NT2/D1 (cell line): Measurements from ENCODE around the gene PLSCR4.

Experiments
- DNase-seq: peaks from one replicate; pipeline ENCODE4 v3.0.0-alpha.2; 2011; ENCODE audit warnings: low read depth, low spot score
- H3K27me3 ChIP-seq: 2 replicates; pipeline ENCODE4 v1.6.0; 2011; ENCODE audit warnings: mild to moderate bottlenecking; ENCODE audit not compliant: insufficient read length, insufficient read depth
- H3K36me3 ChIP-seq: 2 replicates; pipeline ENCODE4 v1.6.1; 2011; ENCODE audit warnings: mild to moderate bottlenecking, low read length, mixed read lengths; ENCODE audit not compliant: insufficient read depth, insufficient read length
- H3K4me1 ChIP-seq: 2 replicates; pipeline ENCODE4 v1.5.1; 2011; ENCODE audit not compliant: insufficient read depth, insufficient read length
- H3K4me3 ChIP-seq: 2 replicates; pipeline ENCODE4 v1.5.1; 2011; ENCODE audit warnings: low read depth; ENCODE audit not compliant: insufficient read length
- H3K9ac ChIP-seq: 2 replicates; pipeline ENCODE4 v1.6.0; 2011; ENCODE audit warnings: low read depth; ENCODE audit not compliant: insufficient read length
- H3K9me3 ChIP-seq: 2 replicates; pipeline ENCODE4 v1.5.1; 2011; ENCODE audit warnings: mild to moderate bottlenecking, low read length; ENCODE audit not compliant: insufficient read depth
- SUZ12 ChIP-seq: IDR thresholded peaks from 2 replicates; pipeline ENCODE4 v1.6.1; 2011; ENCODE audit not compliant: insufficient read length, insufficient read depth; ENCODE audit errors: extremely low read depth
- YY1 ChIP-seq: IDR thresholded peaks from 2 replicates; pipeline ENCODE4 v1.6.1; 2011; ENCODE audit not compliant: insufficient read length, insufficient read depth
- ZNF274 ChIP-seq: IDR thresholded peaks from 2 replicates; pipeline ENCODE4 v1.6.1; 2011; ENCODE audit warnings: mild to moderate bottlenecking, low read depth, low read length

The PLSCR4 gene

GRCh38 chr3:146200461-146201220, 50.3 kb downstream of the PLSCR4 start:
- H3K4me1 ChIP-seq: no peaks in the 10 kb centered on the region
- H3K9me3 ChIP-seq: no peaks in the 10 kb centered on the region
- H3K36me3 ChIP-seq: no peaks in the 10 kb centered on the region
- DNase-seq: no peak
- no peak overlapping the region for H3K4me3 ChIP-seq
- H3K27me3 ChIP-seq: no peaks in the 10 kb centered on the region
- TF ChIP-seq YY1 (no peak), SUZ12 (no peak), ZNF274 (no peak)
- H3K9ac ChIP-seq: no peak overlapping the region

GRCh38 chr3:146199762-146200161, 51.1 kb downstream of the PLSCR4 start:
- no peaks in the 10 kb centered on the region for H3K36me3 ChIP-seq
- H3K4me1 ChIP-seq: no peaks in the 10 kb centered on the region
- no peak for DNase-seq
- no peak overlapping the region for H3K4me3 ChIP-seq
- H3K27me3 ChIP-seq: no peaks in the 10 kb centered on the region
- H3K9ac ChIP-seq: no peak overlapping the region
- H3K9me3 ChIP-seq: no peaks in the 10 kb centered on the region
- TF ChIP-seq SUZ12 (no peak), ZNF274 (no peak), YY1 (no peak)

DNA sequence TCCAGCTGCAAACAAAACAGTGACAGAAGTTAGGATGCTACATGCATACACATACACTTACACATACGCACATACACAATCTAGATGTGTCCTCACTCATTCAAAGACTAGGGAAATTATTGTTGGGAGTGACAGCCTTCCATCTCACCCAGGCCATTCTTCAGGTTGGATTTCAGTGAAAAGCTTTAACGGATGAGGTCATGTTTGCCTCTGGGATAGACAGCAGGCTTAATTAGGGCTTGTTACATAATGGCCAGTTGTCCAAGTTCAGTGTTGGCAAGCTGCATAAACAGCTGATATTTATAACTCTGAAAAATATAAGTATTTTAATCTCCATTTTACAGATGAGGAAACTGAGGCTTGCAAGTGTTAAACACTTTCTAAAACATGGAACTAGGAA, 54.1 kb downstream of the PLSCR4 start:
- no peaks in the 10 kb centered on the region for H3K9me3 ChIP-seq
- no peaks in the 10 kb centered on the region for H3K36me3 ChIP-seq
- TF ChIP-seq YY1: no peak
- no peak for TF ChIP-seq SUZ12
- no peak for TF ChIP-seq ZNF274
- H3K27me3 ChIP-seq: no peaks in the 10 kb centered on the region
- H3K4me3 ChIP-seq: no peak overlapping the region
- H3K9ac ChIP-seq: no peak overlapping the region
- H3K4me1 ChIP-seq: no peaks in the 10 kb centered on the region
- no peak for DNase-seq

- Histone ChIP-seq H3K27me3 (no peaks in the 10 kb centered on the region), H3K4me3 (no peak overlapping the region), H3K4me1 (no peaks in the 10 kb centered on the region), H3K36me3 (no peaks in the 10 kb centered on the region), H3K9ac (no peak overlapping the region), H3K9me3 (no peaks in the 10 kb centered on the region)
- no peak for TF ChIP-seq YY1
- no peak for DNase-seq
These were observed 55.3 kb downstream of the PLSCR4 start for GRCh38 chr3:146195605-146196004.

DNA sequence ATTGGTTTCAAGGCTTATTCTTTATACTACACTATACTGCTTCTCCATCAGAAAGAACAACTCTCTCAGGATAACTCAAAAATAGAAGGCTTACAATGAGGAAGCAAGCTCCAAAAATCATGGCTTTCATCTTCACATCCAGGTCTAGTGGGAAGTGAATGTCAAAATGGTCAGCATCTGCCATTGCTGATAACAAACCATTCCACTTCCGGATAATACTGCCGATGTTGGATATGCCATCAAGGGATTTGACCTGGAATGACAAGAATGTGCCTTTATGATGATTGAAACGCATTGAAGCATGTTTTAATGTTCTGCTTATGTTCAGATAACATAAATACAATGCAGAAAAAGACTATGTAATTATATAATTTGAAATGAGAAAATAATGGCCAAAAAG, 55.9 kb downstream of the PLSCR4 start:
- H3K36me3 ChIP-seq: no peaks in the 10 kb centered on the region

DNA sequence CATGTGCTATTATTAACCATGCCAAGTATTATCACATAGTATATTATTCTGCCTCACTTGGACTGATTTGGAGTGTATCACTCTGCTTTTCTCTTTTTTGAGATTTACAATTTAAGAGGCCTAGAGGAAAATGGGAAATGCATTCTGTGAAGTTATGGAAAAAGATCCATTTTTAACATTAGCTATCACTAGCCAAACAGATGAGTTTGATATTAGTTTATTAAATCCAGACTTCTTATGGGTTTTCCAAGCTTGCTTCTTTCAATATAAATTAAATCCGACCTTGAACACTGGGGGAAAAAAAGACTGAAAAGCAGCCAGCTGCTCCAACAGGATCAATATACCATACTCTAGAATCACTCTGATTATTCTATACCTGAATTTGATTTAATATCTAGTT, 59.9 kb downstream of the PLSCR4 start:
- no peak overlapping the region for H3K4me3 ChIP-seq
- H3K9me3 ChIP-seq: no peaks in the 10 kb centered on the region
- no peaks in the 10 kb centered on the region for H3K4me1 ChIP-seq
- H3K27me3 ChIP-seq: no peaks in the 10 kb centered on the region
- TF ChIP-seq SUZ12: no peak
- TF ChIP-seq ZNF274: no peak
- TF ChIP-seq YY1: no peak
- no peaks in the 10 kb centered on the region for H3K36me3 ChIP-seq
- H3K9ac ChIP-seq: no peak overlapping the region
- DNase-seq: no peak

More for the DNA sequence above, 55.9 kb downstream of the PLSCR4 start:
- Histone ChIP-seq H3K9me3 (no peaks in the 10 kb centered on the region), H3K27me3 (no peaks in the 10 kb centered on the region), H3K4me3 (no peak overlapping the region), H3K4me1 (no peaks in the 10 kb centered on the region), H3K9ac (no peak overlapping the region)
- TF ChIP-seq ZNF274: no peak
- TF ChIP-seq SUZ12: no peak
- no peak for TF ChIP-seq YY1
- no peak for DNase-seq

- Histone ChIP-seq H3K4me1 (no peaks in the 10 kb centered on the region), H3K27me3 (no peaks in the 10 kb centered on the region), H3K9ac (no peak overlapping the region), H3K36me3 (no peaks in the 10 kb centered on the region), H3K4me3 (no peak overlapping the region), H3K9me3 (no peaks in the 10 kb centered on the region)
- TF ChIP-seq SUZ12: no peak
- TF ChIP-seq YY1: no peak
- no peak for TF ChIP-seq ZNF274
- DNase-seq: peak; percentile 55
These were observed 61.3 kb downstream of the PLSCR4 start for GRCh38 chr3:146189519-146190173.
